Measurements from ENCODE around the gene NOL3.
A peak's percentile ranks its signal among the peaks of the same experiment; 100 is the strongest.

Gene NOL3

DNA sequence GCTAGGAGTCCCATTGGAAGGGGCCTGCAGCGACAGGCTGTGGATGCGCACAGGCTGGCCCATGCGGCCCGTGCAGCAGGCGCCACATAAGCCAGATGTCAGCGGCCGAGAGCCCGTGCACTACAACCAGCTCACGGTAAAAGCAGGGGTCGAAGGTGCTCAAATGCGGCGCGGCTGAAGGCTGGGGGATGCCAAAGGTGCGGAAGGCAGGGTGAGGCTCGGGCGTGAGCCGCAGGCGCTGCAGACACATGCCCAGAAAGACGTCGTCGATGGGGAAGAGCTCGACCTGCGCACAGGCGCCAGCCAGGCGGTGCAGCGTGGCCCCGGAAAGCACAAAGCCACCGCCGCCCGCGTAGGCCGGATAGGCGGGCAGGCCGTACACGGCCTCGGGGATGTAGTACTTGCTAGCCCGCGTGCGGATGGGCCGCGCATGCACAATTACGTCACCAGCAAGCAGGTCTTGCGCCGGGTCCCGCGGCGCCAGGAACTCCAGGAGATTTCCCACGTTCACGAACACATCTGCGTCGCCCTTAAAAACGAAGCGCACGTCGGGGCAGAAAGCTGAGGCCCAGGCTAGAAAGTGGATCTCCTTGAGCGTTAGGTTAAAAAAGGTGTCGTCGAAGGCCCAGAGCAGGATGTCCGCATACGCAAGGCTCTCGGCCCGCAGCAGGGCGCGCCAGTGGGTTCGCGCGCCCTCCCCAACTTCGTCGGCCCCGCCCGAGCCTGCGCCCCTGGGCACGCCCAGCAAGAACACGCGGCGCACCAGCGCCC lies 20.9 kb upstream of the NOL3 start:
- H3K4me1 Mint-ChIP-seq (ENCODE audit: low read depth) = peaks cover 7% of the 10 kb centered on the region
- H3K27me3 Mint-ChIP-seq = peaks cover 3% of the 10 kb centered on the region
- peaks cover 15% of the 10 kb centered on the region for H3K36me3 Mint-ChIP-seq
- no peak overlapping the region for H3K27ac Mint-ChIP-seq
- H3K4me3 Mint-ChIP-seq = peak overlapping the region; percentile 44
- no peaks in the 10 kb centered on the region for H3K9me3 Mint-ChIP-seq (ENCODE audit: low read depth)

GRCh38 chr16:67150047-67150832 lies 20.1 kb upstream of the NOL3 start:
- Mint-ChIP-seq H3K27me3 (peaks cover 3% of the 10 kb centered on the region), H3K4me3 (no peak overlapping the region), H3K36me3 (peaks cover 12% of the 10 kb centered on the region), H3K4me1 (ENCODE audit: low read depth) (peaks cover 8% of the 10 kb centered on the region), H3K9me3 (ENCODE audit: low read depth) (no peaks in the 10 kb centered on the region), H3K27ac (no peak overlapping the region)

- Mint-ChIP-seq H3K27me3 (peaks cover 3% of the 10 kb centered on the region), H3K4me3 (peak within 1 kb of the TSS; percentile 79), H3K27ac (no peak within 1 kb of the TSS), H3K9me3 (ENCODE audit: low read depth) (no peaks in the 10 kb centered on the region), H3K36me3 (peaks cover 10% of the 10 kb centered on the region), H3K4me1 (ENCODE audit: low read depth) (peaks cover 11% of the 10 kb centered on the region)
Measured at GRCh38 chr16:67150833-67151396, 19.4 kb upstream of the NOL3 start, which contains the start of gene B3GNT9. Gene B3GNT9 (minus strand): TSS chr16:67150998. CDS start chr16:67150485, 513 bp downstream.

DNA sequence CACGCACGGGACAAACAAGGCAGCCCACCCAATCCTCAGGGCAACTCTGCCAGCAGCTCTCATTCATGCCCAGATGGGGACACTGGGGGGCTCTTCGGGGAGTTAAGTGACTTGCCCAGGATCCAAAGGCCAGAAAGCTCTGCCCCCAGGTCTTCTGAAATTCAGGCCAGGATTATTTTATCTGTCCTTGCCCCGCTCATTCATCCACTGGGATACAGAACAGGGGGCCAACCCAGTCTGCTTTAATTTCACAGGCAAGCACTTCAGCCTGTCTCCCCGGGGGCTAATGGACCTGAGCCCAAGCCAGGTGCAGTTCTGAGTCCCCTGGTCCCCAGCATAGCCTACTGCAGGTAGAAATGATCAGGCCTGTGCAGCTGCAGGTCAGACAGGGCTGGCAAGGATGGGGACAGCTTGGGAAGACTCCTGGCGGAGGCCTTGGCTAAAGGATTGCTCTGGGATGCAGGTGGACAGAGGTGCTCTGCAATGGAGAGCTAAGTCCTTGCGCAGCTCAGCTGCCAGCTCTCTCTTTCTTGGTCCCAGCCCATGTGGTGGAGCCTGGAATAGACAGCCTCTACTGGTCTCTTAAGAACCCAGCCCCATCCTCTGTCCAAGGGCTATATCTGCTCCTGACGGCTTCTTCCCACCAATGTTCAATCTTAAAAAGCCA lies 18.8 kb upstream of the NOL3 start:
- no peaks in the 10 kb centered on the region for H3K9me3 Mint-ChIP-seq (ENCODE audit: low read depth)
- no peak overlapping the region for H3K27ac Mint-ChIP-seq
- peaks cover 17% of the 10 kb centered on the region for H3K4me1 Mint-ChIP-seq (ENCODE audit: low read depth)
- H3K27me3 Mint-ChIP-seq = peaks cover 3% of the 10 kb centered on the region
- peaks cover 4% of the 10 kb centered on the region for H3K36me3 Mint-ChIP-seq
- peak overlapping the region; percentile 79 for H3K4me3 Mint-ChIP-seq

GRCh38 chr16:67154578-67155294 lies 15.6 kb upstream of the NOL3 start:
- Mint-ChIP-seq H3K9me3 (ENCODE audit: low read depth) (no peaks in the 10 kb centered on the region), H3K27me3 (peaks cover 3% of the 10 kb centered on the region), H3K4me1 (ENCODE audit: low read depth) (peaks cover 40% of the 10 kb centered on the region), H3K36me3 (no peaks in the 10 kb centered on the region), H3K27ac (no peak overlapping the region), H3K4me3 (peak overlapping the region; percentile 59)

DNA sequence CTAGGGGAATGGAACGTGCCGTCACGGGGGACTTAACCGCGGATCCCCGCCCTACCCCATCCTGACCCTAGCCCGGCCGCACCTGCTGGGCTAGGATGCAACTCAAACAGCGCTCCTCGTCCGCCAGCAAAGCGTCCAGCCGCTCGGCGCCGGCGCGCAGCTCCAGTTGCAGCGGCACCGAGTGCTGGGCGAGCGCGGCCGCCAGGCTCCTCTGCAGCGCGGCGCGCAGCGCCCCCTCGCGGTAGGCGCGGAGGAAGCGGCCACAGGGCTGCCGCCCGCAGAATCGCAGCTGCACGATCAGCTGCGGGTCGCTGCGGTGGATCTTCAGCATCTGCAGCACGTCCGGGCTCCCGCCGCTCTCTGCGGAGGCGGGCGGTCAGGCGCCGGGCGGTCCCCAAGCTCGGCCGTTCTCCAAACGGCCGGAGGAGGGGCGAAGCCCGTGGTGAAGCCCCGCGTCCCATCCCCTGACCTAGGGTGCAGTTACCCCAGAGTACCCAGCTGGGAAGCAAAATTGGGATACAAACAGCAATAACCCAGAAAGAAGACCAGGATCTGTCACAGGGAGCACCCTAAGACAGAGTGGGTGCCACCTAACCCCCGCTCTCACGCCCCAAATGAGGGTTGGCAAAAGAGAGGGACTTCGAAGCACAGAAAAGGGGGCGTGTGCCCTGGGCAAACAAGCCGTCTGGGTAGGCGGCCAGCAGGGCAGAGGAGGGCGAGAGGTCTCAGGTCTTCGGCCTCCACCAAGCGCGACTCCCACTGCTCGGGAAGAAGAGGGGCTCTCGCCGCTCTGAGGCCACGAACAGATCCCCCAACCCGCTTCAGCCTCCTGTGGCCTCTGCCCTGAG lies 14.8 kb upstream of the NOL3 start:
- H3K27me3 Mint-ChIP-seq = peaks cover 3% of the 10 kb centered on the region
- H3K36me3 Mint-ChIP-seq = no peaks in the 10 kb centered on the region
- H3K9me3 Mint-ChIP-seq (ENCODE audit: low read depth) = no peaks in the 10 kb centered on the region
- H3K4me3 Mint-ChIP-seq = peak overlapping the region; percentile 59
- H3K4me1 Mint-ChIP-seq (ENCODE audit: low read depth) = peaks cover 41% of the 10 kb centered on the region
- H3K27ac Mint-ChIP-seq = no peak overlapping the region

DNA sequence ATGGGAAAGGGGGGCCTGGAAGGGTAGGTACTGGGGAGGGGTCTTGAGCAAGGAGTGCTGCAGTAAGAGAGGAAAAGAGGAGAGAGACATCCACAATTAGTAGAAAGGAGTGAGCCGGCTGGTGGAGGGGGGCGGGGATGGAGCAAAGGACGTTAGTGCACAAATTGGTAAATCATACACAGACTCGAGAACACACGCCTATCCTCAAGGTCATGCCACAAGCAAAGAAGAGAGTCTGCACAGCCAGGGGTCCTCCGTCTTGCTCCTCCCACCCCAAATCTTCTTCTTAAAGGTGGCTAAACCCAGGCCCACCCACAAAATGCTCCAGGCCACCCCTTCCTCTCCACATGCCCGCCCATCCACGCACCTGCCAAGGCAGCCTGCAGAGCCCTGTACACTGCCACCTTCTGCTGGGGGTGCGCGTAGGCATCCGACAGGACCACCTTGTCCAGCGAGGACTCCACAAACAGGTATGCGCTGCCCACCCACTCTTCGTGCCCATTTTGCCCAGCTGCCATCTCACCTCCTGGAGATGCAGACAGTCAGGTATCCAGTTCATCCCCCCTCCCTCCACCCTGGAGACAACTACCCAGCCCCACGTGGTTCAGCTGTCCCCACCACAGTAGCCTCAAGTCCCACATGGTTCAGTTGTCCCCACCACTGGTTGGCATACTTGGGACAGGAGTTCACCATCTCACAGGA lies 14.0 kb upstream of the NOL3 start:
- Mint-ChIP-seq H3K9me3 (ENCODE audit: low read depth) (no peaks in the 10 kb centered on the region), H3K4me3 (no peak overlapping the region), H3K36me3 (no peaks in the 10 kb centered on the region), H3K4me1 (ENCODE audit: low read depth) (peaks cover 44% of the 10 kb centered on the region), H3K27me3 (peaks cover 2% of the 10 kb centered on the region), H3K27ac (no peak overlapping the region)

DNA sequence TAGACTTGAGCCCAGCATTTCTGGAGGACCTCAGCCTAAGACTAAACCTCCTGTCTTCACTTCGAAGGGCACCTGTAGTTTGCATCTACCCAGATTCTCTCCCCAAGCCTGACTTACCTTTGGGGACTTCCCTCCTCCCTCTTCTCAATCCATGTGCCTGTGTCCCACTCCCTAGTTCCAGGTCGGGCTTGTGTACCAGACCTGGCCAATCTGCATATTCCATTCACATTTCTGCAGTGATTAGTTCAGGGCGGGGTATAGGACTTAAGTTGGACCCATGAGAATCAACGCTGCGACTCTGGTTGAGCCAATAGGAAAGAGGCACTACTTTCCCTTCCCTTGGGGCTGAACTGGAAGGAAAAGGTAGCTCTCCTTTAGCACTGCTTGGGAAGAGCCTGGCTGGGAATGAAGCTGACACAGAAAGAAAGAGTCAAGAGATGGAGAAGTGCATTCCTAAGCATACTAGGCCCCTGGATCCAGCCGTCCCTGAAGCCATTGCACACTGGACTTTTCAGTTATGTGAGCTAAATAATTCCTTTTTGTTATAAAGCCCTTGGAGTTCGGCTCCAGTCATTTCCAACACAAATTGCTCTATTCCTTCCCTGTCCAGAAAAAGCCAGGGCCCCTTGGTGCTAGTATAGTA lies 13.1 kb upstream of the NOL3 start:
- Mint-ChIP-seq H3K27me3 (peaks cover 7% of the 10 kb centered on the region), H3K36me3 (no peaks in the 10 kb centered on the region), H3K9me3 (ENCODE audit: low read depth) (no peaks in the 10 kb centered on the region), H3K4me1 (ENCODE audit: low read depth) (peaks cover 46% of the 10 kb centered on the region), H3K27ac (peak overlapping the region; percentile 83), H3K4me3 (no peak overlapping the region)

DNA sequence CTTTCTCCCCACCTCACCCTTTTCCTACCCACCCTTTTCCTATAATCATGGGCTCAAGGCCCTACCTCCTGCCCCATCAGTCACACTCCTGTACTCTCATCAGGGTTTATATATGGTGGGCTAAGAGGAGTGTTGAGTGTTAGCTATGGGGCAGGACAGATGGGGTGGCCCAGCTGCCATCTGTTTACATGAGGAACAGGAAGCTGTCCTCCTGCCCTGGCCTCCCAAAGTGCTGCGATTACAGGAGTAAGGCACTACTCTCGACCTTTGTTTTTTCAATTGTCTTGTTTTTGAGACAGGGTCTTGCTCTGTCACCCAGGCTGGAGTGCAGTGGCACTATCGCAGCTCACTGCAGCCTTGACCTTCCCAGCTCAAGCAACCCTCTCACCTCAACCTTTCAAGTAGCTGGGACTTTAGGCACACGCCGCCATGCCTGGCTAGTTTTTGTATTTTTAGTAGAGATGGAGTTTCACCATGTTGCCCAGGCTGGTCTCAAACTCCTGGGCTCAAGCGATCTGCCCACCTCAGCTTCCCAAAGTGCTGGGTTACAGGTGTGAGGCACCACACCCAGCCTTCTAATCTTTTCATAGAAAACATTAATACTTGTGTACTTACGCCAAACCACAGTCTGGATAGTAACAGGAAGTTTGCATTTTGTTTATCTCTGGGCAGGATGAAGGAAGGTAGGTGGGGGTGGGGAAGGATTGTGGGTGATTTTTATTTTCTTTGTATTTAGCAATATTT lies 12.3 kb upstream of the NOL3 start:
- peak overlapping the region; percentile 89 for H3K4me3 Mint-ChIP-seq
- peaks cover 10% of the 10 kb centered on the region for H3K27me3 Mint-ChIP-seq
- no peaks in the 10 kb centered on the region for H3K9me3 Mint-ChIP-seq (ENCODE audit: low read depth)
- peaks cover 48% of the 10 kb centered on the region for H3K4me1 Mint-ChIP-seq (ENCODE audit: low read depth)
- no peaks in the 10 kb centered on the region for H3K36me3 Mint-ChIP-seq
- peak overlapping the region; percentile 83 for H3K27ac Mint-ChIP-seq

DNA sequence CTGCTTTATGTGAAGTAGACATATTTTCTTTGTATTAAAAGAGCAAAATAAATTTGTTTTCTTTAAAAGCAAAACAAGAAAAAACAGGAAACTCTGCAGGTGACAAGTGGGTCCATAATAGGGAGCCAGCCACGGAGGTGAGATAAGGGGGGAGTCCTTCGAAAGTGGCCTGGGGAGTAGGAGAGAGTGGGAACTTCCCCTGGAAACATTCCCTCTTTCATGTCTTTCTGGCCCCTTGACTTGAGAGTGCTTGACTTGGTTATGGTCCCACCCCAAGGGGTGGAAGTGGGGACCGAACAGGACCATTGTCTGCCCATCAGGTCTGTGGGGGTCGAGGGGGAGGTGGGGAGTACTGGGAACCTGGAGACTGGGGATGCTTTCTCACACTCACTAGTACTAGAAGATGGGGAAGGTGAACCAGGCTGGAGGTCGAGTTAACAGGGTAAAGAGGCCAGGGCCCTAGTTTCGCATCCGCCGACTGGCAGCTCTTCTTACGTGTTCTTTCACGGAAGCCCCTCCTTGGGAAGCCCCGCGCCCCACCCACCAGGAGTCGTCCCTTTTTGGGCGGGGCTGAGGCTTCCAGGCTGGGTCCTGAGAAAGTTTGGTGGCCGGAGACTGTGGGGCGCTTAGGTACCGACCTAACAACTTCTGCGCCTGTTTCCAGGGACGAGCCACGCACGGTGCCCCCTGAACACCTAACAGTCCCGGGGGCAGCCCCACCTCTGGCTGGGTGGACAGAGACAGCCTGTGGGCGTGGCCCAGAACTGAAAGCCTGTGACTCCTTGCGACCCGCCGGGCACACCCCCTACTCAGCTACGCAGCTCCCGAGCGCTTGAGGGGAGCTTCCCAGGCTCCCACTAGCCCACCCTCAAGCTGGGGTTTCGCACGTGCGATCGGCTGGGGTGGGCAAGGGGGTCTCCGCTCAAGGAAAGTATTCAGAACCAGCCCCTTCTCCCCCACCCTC lies 11.4 kb upstream of the NOL3 start:
- peaks cover 10% of the 10 kb centered on the region for H3K27me3 Mint-ChIP-seq
- peak overlapping the region; percentile 89 for H3K4me3 Mint-ChIP-seq
- peaks cover 48% of the 10 kb centered on the region for H3K4me1 Mint-ChIP-seq (ENCODE audit: low read depth)

DNA sequence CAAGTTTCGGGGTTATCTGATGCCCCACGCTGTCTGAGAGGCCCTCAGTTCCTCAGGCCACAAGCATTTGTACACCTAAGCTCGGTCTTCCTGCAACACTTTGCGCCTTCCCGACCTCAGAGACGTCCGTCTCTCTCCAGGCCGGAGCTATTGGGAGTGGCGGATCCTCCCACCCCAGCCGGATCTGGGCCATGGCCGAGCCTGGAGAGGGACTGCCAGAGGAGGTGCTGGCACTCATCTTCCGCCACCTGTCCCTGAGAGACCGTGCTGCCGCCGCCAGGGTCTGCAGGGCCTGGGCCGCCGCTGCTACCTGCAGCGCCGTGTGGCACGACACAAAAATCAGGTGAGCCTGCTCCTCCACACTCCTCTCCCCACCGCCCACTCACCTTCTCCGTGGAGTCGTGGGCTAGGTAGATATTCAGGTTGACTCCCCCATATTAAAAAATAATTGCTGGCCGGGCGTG lies 8.7 kb upstream of the NOL3 start:
- H3K4me3 Mint-ChIP-seq = peak overlapping the region; percentile 40
- H3K36me3 Mint-ChIP-seq = no peaks in the 10 kb centered on the region
- H3K27me3 Mint-ChIP-seq = peaks cover 12% of the 10 kb centered on the region
- H3K9me3 Mint-ChIP-seq (ENCODE audit: low read depth) = no peaks in the 10 kb centered on the region
- H3K4me1 Mint-ChIP-seq (ENCODE audit: low read depth) = peaks cover 47% of the 10 kb centered on the region
- H3K27ac Mint-ChIP-seq = no peak overlapping the region

More for the DNA sequence above, 11.4 kb upstream of the NOL3 start:
- no peaks in the 10 kb centered on the region for H3K36me3 Mint-ChIP-seq
- no peaks in the 10 kb centered on the region for H3K9me3 Mint-ChIP-seq (ENCODE audit: low read depth)
- peak overlapping the region; percentile 83 for H3K27ac Mint-ChIP-seq
